SK-N-SH treated with all-trans-retinoic acid at 6 μM for 48 hours (cell line): ENCODE results near the gene COL24A1.

Experiments used
- ATAC-seq: fragments of 200-7000 bp; cut with Tn5 transposase; 3 replicates; pipeline ENCODE4 v1.9.1; 2020; ENCODE audit warnings: mild to moderate bottlenecking, moderate library complexity
- ARNTL ChIP-seq: fragments of 450-650 bp; formaldehyde crosslinking; IDR thresholded peaks from 2 replicates; pipeline ENCODE4 v1.5.0; 2020; ENCODE audit warnings: low read depth, mild to moderate bottlenecking, moderate library complexity, borderline replicate concordance
- CREB5 ChIP-seq: fragments of 250-450 bp; sonication (Bioruptor Pico); IDR thresholded peaks from 2 replicates; pipeline ENCODE4 v1.5.1; 2020; ENCODE audit warnings: low read depth, mild to moderate bottlenecking, moderate library complexity
- CSDC2 ChIP-seq: fragments of 250-450 bp; sonication (Bioruptor Pico); IDR thresholded peaks from 2 replicates; pipeline ENCODE4 v1.5.0; 2020; ENCODE audit warnings: mild to moderate bottlenecking, moderate library complexity
- ESRRG ChIP-seq: fragments of 250-450 bp; sonication (Bioruptor Pico); IDR thresholded peaks from 2 replicates; pipeline ENCODE4 v1.6.1; 2021; ENCODE audit warnings: mild to moderate bottlenecking
- GLIS3 ChIP-seq: fragments of 250-450 bp; sonication (Bioruptor Pico); IDR thresholded peaks from 2 replicates; pipeline ENCODE4 v1.5.0; 2020; ENCODE audit warnings: mild to moderate bottlenecking, moderate library complexity
- PATZ1 ChIP-seq: fragments of 250-450 bp; sonication (Bioruptor Pico); IDR thresholded peaks from 2 replicates; pipeline ENCODE4 v1.8.0; 2020; ENCODE audit warnings: mild to moderate bottlenecking, moderate library complexity, borderline replicate concordance
- POU6F1 ChIP-seq: fragments of 250-450 bp; sonication (Bioruptor Pico); IDR thresholded peaks from 2 replicates; pipeline ENCODE4 v1.8.0; 2021; ENCODE audit warnings: low read depth, mild to moderate bottlenecking, moderate library complexity, borderline replicate concordance
- PPARA ChIP-seq: fragments of 250-450 bp; sonication (Bioruptor Pico); IDR thresholded peaks from 2 replicates; pipeline ENCODE4 v1.5.0; 2020; ENCODE audit warnings: mild to moderate bottlenecking, borderline replicate concordance
- RARB ChIP-seq: fragments of 250-450 bp; sonication (Bioruptor Pico); IDR thresholded peaks from 2 replicates; pipeline ENCODE4 v1.8.0; 2021; ENCODE audit warnings: mild to moderate bottlenecking, moderate library complexity
- SNAI2 ChIP-seq: fragments of 250-450 bp; sonication (Bioruptor Pico); IDR thresholded peaks from 2 replicates; pipeline ENCODE4 v1.5.0; 2020; ENCODE audit warnings: mild to moderate bottlenecking, moderate library complexity
- TOX ChIP-seq: fragments of 250-450 bp; sonication (Bioruptor Pico); IDR thresholded peaks from 2 replicates; pipeline ENCODE4 v1.8.0; 2021; ENCODE audit warnings: mild to moderate bottlenecking, moderate library complexity, borderline replicate concordance
- TSHZ2 ChIP-seq: fragments of 250-450 bp; sonication (Bioruptor Pico); IDR thresholded peaks from 2 replicates; pipeline ENCODE4 v1.5.0; 2020; ENCODE audit warnings: mild to moderate bottlenecking, moderate library complexity
- ZC3H10 ChIP-seq: fragments of 250-450 bp; sonication (Bioruptor Pico); IDR thresholded peaks from 2 replicates; pipeline ENCODE4 v1.5.1; 2021; ENCODE audit warnings: mild to moderate bottlenecking, moderate library complexity
- ZFP3 ChIP-seq: fragments of 250-450 bp; sonication (Bioruptor Pico); IDR thresholded peaks from 2 replicates; pipeline ENCODE4 v1.5.0; 2020; ENCODE audit warnings: mild to moderate bottlenecking, moderate library complexity
- ZFP30 ChIP-seq: fragments of 450-650 bp; formaldehyde crosslinking; IDR thresholded peaks from 2 replicates; pipeline ENCODE4 v1.5.0; 2022; ENCODE audit warnings: mild to moderate bottlenecking, moderate library complexity
- ZNF70 ChIP-seq: fragments of 450-650 bp; formaldehyde crosslinking; IDR thresholded peaks from 2 replicates; pipeline ENCODE4 v1.5.0; 2020; ENCODE audit warnings: mild to moderate bottlenecking, moderate library complexity
- ZNF8 ChIP-seq: fragments of 450-650 bp; formaldehyde crosslinking; IDR thresholded peaks from 2 replicates; pipeline ENCODE4 v1.5.0; 2020; ENCODE audit warnings: mild to moderate bottlenecking, moderate library complexity

Gene COL24A1

GRCh38 chr1:85830837-85831236, 325.7 kb downstream of the COL24A1 start (continued):
- TF ChIP-seq PPARA (CRISPR knock-in tag): no peak
- TF ChIP-seq ZNF70: no peak

- no peak for ATAC-seq
- TF ChIP-seq ZNF8 (CRISPR knock-in tag): no peak
- no peak for TF ChIP-seq GLIS3 (CRISPR knock-in tag)
- no peak for TF ChIP-seq ZC3H10 (CRISPR knock-in tag)
- TF ChIP-seq ZFP3: no peak
- TF ChIP-seq ZNF70: no peak
- no peak for TF ChIP-seq RARB (CRISPR knock-in tag)
- no peak for TF ChIP-seq PATZ1
- TF ChIP-seq, all 23 proteins: peak for 0
Measured at GRCh38 chr1:85824066-85824840, 332.3 kb downstream of the COL24A1 start.

- ATAC-seq: no peak
- TF ChIP-seq ESRRG (CRISPR knock-in tag): no peak
- TF ChIP-seq POU6F1 (CRISPR knock-in tag): no peak
- TF ChIP-seq PATZ1: no peak
- TF ChIP-seq GLIS3 (CRISPR knock-in tag): no peak
- TF ChIP-seq CSDC2 (CRISPR knock-in tag): no peak
- TF ChIP-seq TSHZ2 (CRISPR knock-in tag): no peak
- TF ChIP-seq ZFP3: no peak
- no peak for TF ChIP-seq ZNF70
- no peak for TF ChIP-seq ARNTL (CRISPR knock-in tag)
- TF ChIP-seq ZNF8 (CRISPR knock-in tag): no peak
- no peak for TF ChIP-seq RARB (CRISPR knock-in tag)
- TF ChIP-seq SNAI2 (CRISPR knock-in tag): no peak
- no peak for TF ChIP-seq TOX (CRISPR knock-in tag)
Measured at GRCh38 chr1:85822696-85823095, 333.9 kb downstream of the COL24A1 start.

GRCh38 chr1:85818371-85818770, 338.2 kb downstream of the COL24A1 start:
- no peak for ATAC-seq
- no peak for TF ChIP-seq CSDC2 (CRISPR knock-in tag)
- no peak for TF ChIP-seq ZC3H10 (CRISPR knock-in tag)
- no peak for TF ChIP-seq SNAI2 (CRISPR knock-in tag)
- no peak for TF ChIP-seq ZNF8 (CRISPR knock-in tag)
- TF ChIP-seq CREB5 (CRISPR knock-in tag): no peak
- no peak for TF ChIP-seq ESRRG (CRISPR knock-in tag)
- no peak for TF ChIP-seq ZFP30 (CRISPR knock-in tag)
- no peak for TF ChIP-seq PATZ1
